GM19463 (cell line): ENCODE results near the gene ARL14EP.

Experiments used
- ATAC-seq: cut with Tn5 transposase; IDR thresholded peaks from one replicate; pipeline ENCODE4 v1.9.1; 2021; ENCODE audit warnings: mild to moderate bottlenecking, moderate library complexity; ENCODE audit not compliant: unreplicated experiment

Gene ARL14EP

GRCh38 chr11:30368394-30368793, 45.5 kb downstream of the ARL14EP start:
- no peak for ATAC-seq

GRCh38 chr11:30370164-30370563, 47.3 kb downstream of the ARL14EP start:
- no peak for ATAC-seq

GRCh38 chr11:30377347-30377746, 54.4 kb downstream of the ARL14EP start:
- no peak for ATAC-seq

GRCh38 chr11:30380846-30381245, 57.9 kb downstream of the ARL14EP start:
- no peak for ATAC-seq

GRCh38 chr11:30381879-30382278, 59.0 kb downstream of the ARL14EP start:
- ATAC-seq, result no peak
